Measurements from ENCODE around the gene SAMD11.

The SAMD11 gene

DNA sequence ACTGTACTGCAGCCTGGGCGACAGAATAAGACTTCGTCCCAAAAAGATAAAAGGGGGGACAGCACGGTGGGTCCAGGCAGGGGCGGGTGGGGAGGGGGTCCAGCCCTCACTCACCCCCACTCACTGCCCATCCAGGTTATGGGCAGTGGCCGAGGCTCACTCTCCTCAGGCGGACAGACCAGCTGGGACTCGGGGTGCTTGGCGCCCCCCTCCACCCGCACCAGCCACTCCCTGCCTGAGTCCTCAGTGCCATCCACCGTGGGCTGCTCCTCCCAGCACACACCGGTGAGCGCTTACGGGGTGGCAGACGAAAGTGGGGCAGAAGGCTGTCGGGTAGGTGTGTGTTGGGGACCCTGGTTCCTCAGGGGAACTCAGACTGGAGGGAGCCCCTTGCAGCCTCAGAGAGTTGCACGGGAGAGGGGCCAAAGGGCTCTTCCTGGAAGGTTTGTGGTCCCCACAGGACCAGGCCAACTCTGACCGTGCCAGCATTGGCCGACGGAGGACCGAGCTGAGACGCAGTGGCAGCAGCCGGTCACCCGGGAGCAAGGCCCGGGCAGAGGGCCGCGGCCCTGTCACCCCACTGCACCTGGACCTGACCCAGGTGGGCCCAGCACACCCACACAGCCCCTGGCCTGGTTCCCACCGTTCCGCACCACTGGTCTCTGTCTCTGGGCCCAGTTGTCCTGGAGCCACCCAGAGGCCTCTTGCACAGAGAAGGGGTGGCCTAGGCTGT, 49.2 kb downstream of the SAMD11 start:
- H3K36me3 ChIP-seq (ENCODE audit: control insufficient read depth, low read length), result no peaks in the 10 kb centered on the region
- peaks cover 3% of the 10 kb centered on the region; the same call in 1 of the 2 replicates for H3K4me1 ChIP-seq (ENCODE audit: control insufficient read depth, low read length)
- H3K9me2 ChIP-seq (replicated peaks; ENCODE audit: control insufficient read depth, low read length), result no peaks in the 10 kb centered on the region
- no peaks in the 10 kb centered on the region; the same call in 1 of the 2 replicates for H3K9me3 ChIP-seq (ENCODE audit: control insufficient read depth, insufficient read depth, low read length)
- no peak overlapping the region for H3K4me3 ChIP-seq (ENCODE audit: low read length)
- H3K27ac ChIP-seq (ENCODE audit: low read depth, low read length), result no peak overlapping the region
- H3K4me2 ChIP-seq (ENCODE audit: low read length), result no peak overlapping the region
- H3K27me3 ChIP-seq (ENCODE audit: control insufficient read depth, low read length), result no peaks in the 10 kb centered on the region
- TF ChIP-seq CTCF (IDR thresholded peaks at IDR 0.05; ENCODE audit: low read depth, low read length, poor library complexity, severe bottlenecking) (no peak), EZH2phosphoT487 (IDR thresholded peaks at IDR 0.05; ENCODE audit: borderline replicate concordance, low read length) (no peak)
- H3K79me2 ChIP-seq (ENCODE audit: control insufficient read depth, low read length), result no peaks in the 10 kb centered on the region
- no peaks in the 10 kb centered on the region; the same call in 1 of the 2 replicates for H3F3A ChIP-seq (ENCODE audit: control insufficient read depth, insufficient read depth)
- H4K20me1 ChIP-seq (ENCODE audit: control insufficient read depth, insufficient read depth, low read depth, low read length), result no peaks in the 10 kb centered on the region

DNA sequence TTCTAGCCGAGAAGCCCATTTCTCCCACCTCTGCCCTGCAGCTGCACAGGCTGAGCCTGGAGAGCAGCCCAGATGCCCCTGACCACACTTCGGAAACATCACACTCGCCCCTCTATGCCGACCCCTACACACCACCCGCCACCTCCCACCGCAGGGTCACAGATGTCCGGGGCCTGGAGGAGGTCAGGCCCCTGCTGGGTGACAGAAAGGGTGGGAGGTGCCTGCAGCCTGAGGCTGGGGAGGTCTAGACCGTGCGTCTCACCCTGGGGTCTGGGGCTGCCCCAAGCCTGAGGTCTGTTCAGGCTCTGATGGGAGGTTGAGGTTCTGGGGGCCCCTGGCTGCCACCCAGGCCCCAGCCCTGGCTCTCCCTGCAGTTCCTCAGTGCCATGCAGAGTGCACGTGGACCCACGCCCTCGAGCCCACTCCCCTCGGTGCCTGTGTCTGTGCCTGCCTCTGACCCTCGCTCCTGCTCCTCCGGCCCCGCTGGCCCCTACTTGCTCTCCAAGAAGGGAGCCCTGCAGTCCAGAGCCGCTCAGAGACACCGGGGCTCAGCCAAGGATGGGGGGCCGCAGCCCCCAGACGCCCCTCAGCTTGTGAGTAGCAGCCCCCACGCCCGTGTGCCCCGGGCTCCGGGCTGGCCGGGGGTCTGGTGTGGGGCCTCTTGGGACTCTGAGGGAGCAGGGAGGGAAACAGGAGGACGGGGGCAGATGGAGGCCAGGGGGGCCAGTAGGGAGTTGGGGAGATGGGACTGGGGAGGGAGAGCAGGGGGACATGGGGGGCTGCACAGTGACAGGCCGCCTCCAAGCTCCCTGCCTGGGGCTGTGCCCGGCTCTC, 50.0 kb downstream of the SAMD11 start:
- Histone ChIP-seq H3K9me3 (ENCODE audit: control insufficient read depth, insufficient read depth, low read length) (no peaks in the 10 kb centered on the region; the same call in 1 of the 2 replicates), H3K4me1 (ENCODE audit: control insufficient read depth, low read length) (peaks cover 3% of the 10 kb centered on the region; the same call in 1 of the 2 replicates), H3K27ac (ENCODE audit: low read depth, low read length) (no peak overlapping the region), H3K4me2 (ENCODE audit: low read length) (no peak overlapping the region), H3F3A (ENCODE audit: control insufficient read depth, insufficient read depth) (no peaks in the 10 kb centered on the region; the same call in 1 of the 2 replicates), H3K4me3 (ENCODE audit: low read length) (no peak overlapping the region), H3K36me3 (ENCODE audit: control insufficient read depth, low read length) (no peaks in the 10 kb centered on the region), H3K79me2 (ENCODE audit: control insufficient read depth, low read length) (no peaks in the 10 kb centered on the region), H3K27me3 (ENCODE audit: control insufficient read depth, low read length) (no peaks in the 10 kb centered on the region), H4K20me1 (ENCODE audit: control insufficient read depth, insufficient read depth, low read depth, low read length) (no peaks in the 10 kb centered on the region), H3K9me2 (replicated peaks; ENCODE audit: control insufficient read depth, low read length) (no peaks in the 10 kb centered on the region)
- no peak for TF ChIP-seq CTCF (IDR thresholded peaks at IDR 0.05; ENCODE audit: low read depth, low read length, poor library complexity, severe bottlenecking)

DNA sequence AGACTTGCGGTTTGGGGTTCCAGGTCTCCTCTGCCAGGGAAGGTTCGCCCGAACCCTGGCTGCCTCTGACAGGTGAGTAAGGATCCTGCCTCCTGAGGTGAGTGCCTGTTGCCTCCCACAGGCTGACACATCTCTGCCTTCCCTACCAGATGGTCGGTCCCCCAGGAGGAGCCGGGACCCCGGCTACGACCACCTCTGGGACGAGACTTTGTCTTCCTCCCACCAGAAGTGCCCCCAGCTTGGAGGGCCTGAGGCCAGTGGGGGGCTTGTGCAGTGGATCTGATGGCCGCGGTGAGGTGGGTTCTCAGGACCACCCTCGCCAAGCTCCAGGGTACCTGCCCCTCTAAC, 50.5 kb downstream of the SAMD11 start:
- TF ChIP-seq CTCF (IDR thresholded peaks at IDR 0.05; ENCODE audit: low read depth, low read length, poor library complexity, severe bottlenecking), result no peak
- no peak for TF ChIP-seq EZH2phosphoT487 (IDR thresholded peaks at IDR 0.05; ENCODE audit: borderline replicate concordance, low read length)
- no peak overlapping the region for H3K27ac ChIP-seq (ENCODE audit: low read depth, low read length)
- no peaks in the 10 kb centered on the region for H3K36me3 ChIP-seq (ENCODE audit: control insufficient read depth, low read length)
- H3K27me3 ChIP-seq (ENCODE audit: control insufficient read depth, low read length), result no peaks in the 10 kb centered on the region
- H3K9me2 ChIP-seq (replicated peaks; ENCODE audit: control insufficient read depth, low read length), result no peaks in the 10 kb centered on the region
- H4K20me1 ChIP-seq (ENCODE audit: control insufficient read depth, insufficient read depth, low read depth, low read length), result no peaks in the 10 kb centered on the region
- no peak overlapping the region for H3K4me3 ChIP-seq (ENCODE audit: low read length)
- no peak overlapping the region for H3K4me2 ChIP-seq (ENCODE audit: low read length)
- H3K79me2 ChIP-seq (ENCODE audit: control insufficient read depth, low read length), result no peaks in the 10 kb centered on the region
- H3K9me3 ChIP-seq (ENCODE audit: control insufficient read depth, insufficient read depth, low read length), result no peaks in the 10 kb centered on the region; the same call in 1 of the 2 replicates
- H3K4me1 ChIP-seq (ENCODE audit: control insufficient read depth, low read length), result peaks cover 3% of the 10 kb centered on the region; the same call in 1 of the 2 replicates
- H3F3A ChIP-seq (ENCODE audit: control insufficient read depth, insufficient read depth), result no peaks in the 10 kb centered on the region; the same call in 1 of the 2 replicates
